Inflammatory macrophage treated with lipopolysaccharide for 4 hours (primary cell): Measurements from ENCODE around the gene SLC38A1.

Source experiments
- DNase-seq: peaks from one replicate; pipeline ENCODE4 v3.0.0-alpha.2; 2020

Gene SLC38A1

DNA sequence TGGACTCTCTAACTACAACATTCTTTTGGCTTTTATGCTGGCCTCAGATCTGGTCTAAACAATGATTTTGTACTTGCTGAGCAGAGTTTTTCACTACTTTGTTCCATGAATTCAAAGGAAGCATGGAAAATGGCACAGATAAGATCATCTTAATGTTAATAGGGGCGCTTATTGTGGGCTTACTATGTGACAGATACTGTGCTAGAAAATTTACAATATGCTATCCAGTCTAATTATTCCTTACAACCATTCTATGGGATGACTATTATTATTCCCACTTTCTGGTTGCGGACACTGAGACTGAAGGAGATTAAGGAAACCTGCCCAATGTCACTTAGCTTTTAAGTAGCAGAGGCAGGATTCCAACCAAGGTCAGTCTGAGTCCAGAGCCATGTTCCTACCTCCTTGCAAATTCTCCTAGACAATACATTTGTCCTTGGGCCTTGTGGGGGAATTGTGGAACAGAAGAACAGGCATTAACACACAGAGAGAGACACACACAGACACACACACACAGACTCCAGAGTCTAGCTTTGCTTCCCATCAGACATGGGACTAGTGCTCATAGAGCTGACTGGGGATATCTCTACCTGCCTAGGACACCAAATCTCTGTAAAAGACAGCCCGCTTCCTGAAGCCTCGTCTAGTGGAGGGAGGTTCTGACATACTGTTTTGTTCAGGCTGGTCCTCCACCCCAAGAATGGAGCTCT, 107.7 kb downstream of the SLC38A1 start:
- no peak for DNase-seq

DNA sequence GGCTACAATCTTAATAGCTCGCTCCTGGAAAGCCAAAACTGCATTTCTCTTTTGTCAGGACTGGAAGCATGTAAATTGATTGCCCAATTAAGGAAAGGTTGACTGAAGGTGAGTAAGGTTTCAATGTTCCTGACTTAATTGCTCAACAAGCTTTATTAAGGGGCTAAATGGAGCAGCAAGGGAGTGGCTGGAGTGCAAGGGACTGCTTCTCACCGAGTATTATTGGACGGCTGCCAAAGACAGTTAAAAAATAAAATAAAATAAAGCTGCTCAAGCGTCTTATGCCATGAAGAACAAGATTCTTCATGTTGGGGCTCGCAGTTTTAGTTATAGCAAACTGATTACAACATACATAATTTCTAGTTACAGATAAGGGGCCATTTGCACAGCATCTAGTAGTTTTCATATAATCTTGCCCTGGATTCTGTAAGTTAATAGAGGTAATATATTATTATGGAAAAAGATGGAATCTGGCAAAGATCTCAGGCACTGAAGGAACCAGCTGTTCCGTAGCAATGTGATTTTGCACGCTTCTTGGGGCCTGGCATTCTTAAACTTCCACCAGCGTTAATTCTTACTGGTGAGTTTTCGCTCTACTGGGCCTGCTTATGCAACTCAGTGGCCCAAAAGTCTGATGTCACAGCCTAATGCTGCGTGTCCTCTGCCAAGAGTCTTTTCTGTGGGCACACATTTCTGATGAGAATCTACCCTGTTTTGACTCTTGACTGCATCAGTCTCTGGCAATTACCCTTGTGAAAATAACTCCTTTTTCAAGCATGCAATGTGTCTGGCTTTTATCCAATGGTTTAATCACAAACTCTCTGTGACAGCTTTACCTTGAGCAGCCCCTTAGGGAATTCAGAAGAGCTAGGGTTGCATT, 108.5 kb downstream of the SLC38A1 start:
- no peak for DNase-seq

DNA sequence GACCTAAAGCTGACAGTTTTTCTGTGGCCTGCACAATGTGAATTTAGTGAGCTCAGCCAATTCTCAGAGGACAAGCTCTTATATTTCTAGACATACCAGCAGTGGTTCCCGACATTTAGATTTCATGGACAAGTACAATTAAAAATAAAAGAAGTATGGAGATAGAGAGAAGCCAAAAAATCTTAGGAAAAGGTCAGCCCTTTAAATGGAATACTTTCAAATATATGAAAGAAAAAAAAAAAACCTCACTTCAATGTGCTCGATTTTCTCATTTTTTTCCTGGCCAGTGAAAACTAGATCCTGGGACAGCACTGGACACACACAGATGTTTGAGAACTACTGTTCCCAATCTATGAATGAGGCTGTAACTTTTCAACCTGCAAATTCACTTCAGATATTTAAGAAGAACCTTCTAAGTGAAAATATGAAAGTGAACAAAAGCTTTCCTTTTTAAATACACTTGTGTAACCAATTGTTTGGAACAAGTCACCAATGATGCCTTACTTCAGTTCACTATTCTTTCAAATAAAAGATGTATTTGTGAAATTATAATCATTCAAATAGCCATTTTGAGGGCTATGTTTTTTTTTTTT, 109.4 kb downstream of the SLC38A1 start:
- DNase-seq = no peak

DNA sequence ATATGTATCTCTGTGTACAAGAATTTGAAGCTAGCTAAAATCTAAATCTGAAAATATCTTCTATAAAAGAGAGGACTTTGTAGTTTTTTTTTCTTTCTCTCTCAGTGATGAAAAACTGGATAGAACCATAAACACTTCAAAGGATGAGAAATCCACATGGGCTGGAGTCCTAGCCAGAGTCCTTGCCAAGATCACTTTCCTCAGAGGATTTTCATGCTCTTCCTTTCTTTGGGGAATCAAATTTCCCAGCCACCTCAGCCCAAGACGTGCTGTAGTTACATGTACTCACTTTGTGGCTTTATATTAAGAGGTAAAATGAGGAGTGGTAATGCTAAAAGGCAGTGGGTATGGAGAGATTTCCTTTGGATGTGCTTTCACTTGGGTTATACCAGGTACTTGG, 110.3 kb downstream of the SLC38A1 start:
- DNase-seq = no peak

DNA sequence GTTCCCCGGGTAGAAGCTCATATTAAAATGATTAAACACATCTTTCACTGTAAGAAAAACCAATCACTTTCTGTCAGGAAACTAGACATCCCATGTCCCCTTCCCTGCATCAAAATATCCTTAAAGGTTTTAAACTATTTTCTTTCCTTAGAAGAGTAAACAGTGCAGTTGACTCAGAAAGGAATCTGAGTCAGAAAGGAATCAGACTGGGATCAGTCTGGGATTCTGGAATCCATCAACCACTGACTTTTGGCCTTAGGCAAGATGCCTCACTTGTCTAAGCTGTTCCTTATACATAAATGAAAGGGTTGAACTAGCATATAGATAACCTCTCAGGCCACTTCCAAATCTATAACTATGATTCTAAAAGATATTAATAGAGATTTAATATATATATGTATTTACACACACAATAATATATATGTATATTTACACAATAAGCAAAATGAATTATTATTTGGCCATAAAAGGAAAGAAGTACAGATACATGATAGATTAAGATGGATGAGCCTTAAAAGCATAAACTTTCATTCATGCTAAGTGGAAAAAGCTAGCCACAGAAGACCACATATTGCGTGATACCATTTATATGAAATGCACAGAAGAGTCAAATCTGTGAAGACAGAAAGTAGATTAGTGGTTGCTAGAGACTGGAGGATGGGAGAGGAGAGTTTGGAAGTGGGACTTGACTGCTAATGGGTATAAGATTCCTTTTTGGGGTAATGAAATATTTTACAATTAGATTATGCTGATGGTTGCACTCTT, 114.4 kb downstream of the SLC38A1 start:
- DNase-seq = no peak

DNA sequence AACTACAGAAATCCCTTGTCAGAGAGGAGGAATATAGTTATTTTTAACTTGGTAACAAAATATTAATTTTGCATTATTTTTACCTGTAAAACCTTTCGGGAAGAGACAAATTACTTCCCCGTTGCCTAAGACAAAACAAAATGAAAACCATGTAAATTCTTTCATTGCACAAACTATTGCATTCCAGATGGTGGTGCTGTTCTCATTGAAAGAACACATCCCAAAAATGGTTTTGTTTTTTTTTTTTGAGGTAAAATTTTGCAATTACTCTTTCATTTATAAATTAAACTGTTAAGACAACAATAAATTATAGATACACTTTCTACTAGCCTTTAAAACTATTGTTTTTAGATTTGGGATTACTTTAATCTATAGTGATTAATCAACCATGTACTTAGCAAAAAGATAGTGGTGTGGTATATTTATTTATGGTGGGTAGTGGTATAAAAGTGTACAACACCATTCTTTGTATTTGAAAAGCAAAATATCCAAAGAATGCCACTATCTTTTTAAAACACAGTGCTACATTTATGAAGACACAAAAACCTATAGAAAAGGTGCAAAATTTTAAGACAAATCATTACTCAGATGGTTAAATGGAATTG, 115.5 kb downstream of the SLC38A1 start:
- DNase-seq = peak; percentile 31

DNA sequence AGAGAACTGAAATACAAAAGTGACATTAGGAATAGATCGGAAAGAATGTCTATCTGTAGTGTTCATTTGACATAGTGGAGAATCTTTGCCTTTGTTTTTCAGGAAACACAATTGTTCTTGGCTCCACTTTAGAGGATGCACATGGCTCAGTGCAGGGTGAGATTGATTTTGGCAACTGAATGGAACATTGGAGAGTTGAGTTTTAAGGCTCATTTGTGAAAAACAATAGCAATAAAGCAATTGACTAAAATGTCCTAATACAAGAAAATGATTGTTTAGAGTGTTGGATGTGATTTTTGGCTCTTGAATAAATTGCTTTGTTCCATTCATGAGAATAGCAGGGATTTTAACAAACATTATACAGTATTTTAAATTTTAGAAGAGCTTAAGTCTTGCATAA, 116.4 kb downstream of the SLC38A1 start:
- no peak for DNase-seq

DNA sequence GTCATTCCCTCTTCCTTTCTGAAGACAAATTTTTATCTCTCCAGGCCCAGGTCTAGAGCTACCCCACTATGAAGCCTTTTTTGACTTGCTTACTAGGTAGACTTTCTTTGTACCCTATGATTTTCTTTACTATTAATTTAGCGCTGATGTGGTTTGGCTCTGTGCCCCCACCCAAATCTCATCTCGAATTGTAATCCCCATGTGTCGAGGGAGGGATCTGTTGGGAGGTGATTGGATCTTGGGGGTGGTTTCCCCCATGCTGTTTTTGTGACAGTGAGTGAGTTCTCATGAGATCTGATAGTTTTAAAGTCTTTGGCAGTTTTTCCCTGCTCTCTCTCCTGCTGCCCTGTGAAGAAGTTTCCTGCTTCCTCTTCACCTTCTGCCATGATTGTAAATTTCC, 118.1 kb downstream of the SLC38A1 start:
- DNase-seq = no peak

DNA sequence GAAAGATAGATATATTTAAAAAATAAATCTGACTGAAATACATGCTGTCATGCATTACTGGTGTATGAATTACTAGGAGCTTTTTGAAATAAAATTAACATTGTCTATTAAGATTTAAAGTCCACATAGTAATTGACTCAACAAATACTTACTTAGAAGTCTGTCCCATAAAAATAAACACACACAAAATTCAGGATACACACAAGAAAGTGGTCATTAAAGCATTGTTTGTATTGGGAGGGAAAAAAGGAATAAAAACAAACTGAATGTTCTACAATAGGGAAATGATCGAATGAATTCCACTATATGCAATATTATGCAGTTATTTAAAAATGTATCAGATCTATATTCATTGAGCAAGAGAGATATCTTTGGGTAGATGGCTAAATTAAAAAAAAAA, 118.9 kb downstream of the SLC38A1 start:
- no peak for DNase-seq

DNA sequence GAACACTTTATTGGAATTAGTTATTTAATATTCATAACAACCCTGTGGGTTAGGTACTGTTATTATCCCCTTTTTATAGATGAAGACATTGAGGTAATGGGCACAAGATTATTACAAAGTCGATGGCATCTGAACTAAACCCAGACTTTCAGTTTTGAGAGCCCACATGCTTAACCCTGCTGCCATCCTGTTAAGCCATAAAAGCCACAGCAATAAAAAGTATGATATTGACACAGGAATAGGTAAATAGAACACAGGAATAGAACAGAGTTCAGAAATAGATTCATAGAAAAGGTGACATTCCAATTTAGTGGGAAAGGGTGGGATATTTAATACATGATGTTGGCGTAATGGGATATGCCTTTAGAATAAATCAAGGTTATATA, 119.8 kb downstream of the SLC38A1 start:
- no peak for DNase-seq

DNA sequence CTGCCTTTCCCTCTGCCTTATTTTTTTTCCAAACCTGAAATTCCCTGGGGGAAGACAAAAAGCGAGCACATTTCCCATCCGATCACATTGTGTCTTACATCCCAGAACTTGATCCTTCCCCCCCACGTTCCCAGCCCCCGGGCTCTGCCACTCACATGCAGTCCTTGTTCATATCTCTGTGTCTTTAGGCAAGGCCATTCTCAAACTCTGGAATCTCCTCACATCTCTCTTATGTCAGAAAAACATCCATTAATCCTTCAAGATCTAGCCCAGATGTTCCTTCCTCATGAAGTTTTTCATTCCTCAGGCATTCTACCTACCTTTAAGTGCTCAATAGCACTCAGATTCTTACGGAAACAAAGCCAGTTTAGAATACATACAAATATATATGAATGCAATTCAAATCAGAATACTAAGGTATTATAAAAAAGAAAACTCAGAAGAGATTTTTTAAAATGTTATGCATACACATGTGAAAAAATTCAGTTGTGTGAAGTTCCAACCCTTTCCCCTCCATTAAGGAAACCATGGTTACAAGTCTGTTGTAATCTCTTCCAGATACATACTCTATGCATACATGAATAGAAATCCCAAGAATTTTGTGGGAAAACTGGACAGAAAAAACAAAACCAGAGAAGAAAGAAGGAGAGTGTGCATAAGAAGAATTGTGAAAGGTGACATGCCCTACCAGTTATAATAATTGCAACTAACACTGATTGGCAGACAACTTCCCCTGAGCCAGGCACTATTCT, 120.3 kb downstream of the SLC38A1 start:
- DNase-seq = no peak

DNA sequence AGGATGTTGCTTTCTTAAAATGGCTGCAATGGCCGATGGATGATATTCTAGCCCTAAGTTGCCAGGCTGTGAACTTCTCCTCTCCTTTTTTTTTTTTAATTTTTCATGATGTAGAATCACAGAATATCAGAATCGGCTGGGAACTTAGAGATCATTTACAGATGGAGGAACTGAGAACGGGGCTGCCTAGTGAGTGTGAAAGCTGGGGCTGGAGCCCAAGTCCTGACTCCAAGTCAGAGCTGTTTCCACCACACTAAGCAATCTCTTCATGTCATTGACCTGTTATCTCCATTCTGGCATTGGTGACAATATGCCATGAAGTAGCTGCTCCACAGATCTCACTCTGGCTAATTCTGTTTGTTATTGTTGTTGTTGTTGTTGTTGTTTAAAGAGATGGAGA, 121.7 kb downstream of the SLC38A1 start:
- DNase-seq = no peak

DNA sequence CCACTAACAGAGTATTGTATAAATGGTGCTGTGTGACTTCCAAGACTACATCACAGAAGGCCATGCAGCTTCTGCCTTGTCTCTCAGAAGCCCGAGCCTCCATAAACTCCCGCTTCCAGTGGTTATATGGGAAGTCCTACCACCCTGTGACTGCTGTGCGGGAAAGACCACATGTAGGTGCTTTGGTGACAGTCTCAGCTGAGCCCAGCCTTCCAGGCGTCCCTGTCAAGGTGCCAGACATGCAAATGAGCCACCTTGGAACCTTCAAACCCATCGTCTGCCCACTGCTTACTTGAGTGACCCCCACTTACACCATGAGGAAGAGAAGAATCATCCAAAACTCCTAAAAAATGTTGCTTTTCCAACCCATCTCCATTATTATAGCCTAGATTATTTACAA, 123.0 kb downstream of the SLC38A1 start:
- no peak for DNase-seq

DNA sequence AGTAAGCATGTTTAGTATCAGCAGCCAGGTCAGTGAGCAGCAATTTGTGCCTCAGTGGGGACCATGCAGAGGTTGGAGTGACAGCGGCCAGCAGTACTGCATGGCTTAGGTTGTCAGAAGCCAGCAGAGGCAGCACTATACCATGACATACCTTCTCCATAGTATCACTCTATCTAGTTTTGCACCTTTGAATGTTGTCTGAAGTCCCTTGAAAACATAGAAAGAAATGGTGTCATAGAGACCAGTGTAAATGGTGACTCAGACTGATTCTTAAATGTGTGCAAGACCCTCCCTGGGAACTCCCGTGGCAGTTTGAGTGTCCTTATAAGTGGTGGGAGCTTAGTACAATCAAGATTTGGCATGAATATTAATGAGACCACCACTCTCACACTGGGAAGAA, 124.4 kb downstream of the SLC38A1 start:
- DNase-seq = no peak

DNA sequence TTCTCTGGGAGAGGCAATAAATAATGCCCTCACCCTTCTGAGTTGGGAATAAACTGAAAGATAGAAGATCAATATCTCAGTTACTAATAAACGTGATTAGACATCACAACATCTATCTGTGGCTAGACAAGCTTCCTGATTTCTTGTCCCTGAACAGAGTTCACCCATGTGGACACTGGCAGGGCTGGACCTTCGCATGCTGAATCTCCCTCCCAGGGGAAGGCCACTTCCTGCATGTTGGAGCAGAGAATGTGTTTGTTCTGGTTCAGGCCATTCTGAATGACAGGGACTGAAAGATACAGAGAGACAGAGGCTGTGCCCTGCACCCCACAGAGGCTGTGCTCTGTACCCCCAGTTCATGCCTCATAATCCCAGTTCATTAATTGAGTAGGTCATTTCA, 132.6 kb downstream of the SLC38A1 start:
- DNase-seq = no peak

DNA sequence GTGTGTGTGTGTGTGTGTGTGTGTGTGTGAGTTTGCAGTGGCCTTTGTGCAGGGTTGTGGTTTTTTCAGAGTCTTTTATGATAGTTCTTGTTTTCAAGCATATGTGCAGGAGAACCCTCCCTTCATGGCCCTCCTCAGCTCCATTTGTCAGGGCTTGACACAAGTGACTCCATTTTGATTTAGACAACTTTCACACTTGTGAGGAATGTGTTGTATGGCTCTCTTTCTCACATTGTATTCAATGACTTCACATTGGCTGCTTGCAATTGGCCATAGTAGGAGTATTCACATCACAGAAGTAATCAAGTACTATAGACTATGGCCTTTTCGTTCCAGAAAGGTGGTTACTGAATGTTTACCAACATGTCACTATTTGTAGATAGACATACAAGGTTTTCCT, 133.1 kb downstream of the SLC38A1 start:
- DNase-seq = no peak

DNA sequence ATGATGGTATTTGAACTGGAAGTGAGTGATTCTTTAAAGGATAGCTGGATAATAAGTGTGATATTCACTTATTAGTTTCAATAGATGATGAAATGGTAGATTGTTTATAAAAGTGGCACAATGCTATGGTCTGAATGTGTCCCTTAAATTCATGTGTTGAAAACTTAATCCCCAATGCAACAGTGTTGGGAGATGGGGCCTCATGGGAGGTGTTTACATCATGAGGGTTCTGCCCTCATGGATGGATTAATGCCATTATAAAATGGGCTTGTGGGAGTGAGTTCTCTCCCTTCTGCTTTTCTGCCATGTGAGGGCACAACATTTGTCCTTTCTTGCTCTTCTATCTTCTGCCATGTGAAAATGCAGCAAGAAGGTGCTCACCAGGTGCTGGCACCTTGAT, 134.0 kb downstream of the SLC38A1 start:
- no peak for DNase-seq

DNA sequence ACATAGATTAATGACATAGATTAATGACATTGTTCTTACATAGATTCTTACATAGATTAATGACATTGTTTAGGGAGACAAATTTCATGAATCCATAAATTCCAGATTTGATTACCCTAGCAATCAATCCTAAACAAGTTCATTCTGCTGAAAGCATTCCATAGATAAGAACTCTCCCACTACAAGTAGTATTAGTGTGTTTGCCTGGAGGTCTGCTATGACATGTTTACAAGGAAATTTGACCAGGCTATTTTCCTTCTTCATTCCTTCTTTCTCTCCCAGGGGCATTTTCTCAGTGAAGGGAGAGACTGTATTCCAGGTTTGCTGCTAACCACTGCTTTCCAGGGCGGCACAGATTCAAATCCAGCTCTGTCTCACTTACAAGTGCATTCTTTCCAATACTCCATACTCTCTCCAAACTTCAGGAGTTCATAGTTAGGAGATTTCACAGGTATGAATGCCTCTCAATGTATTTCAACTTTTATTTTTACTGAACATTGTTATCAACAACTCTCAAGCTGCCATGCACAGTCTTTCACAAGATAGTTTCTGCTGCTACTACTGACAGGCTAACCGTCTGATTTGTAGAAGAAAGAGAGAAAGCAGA, 134.5 kb downstream of the SLC38A1 start:
- DNase-seq = no peak

DNA sequence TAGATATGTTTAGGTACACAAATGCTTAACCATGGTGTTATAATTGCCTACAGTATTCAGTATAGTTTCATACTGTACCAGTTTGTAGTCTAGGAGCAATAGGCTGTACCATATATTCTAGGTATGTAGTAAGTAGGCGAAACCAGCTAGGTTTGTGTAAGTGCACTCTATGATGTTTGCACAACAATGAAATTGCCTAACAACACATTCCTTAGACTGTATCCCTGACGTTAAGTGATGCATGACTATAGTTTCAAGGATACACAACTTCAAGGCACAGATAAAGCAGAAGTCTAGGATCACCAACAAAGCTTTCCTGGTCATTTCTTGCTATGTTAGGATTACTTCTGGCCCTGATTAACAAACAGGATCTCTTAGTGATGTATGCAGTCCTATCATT, 135.1 kb downstream of the SLC38A1 start:
- no peak for DNase-seq
